ACC112 (cell line): ENCODE data around the gene NOD1.
A peak's percentile ranks its signal among the peaks of the same experiment; 100 is the strongest.

ENCODE experiments used
- H2AFZ ChIP-seq: fragments of 200-600 bp; sonication (generic); one replicate; pipeline ENCODE4 v1.6.0; 2017; ENCODE audit warnings: antibody characterized with exemption, low read length; ENCODE audit not compliant: unreplicated experiment
- H3K27ac ChIP-seq: fragments of 200-600 bp; sonication (generic); 2 replicates; pipeline ENCODE4 v1.5.1; 2014; ENCODE audit warnings: low read depth, mild to moderate bottlenecking, antibody characterized with exemption, low read length, moderate library complexity
- H3K27me3 ChIP-seq: fragments of 200-600 bp; sonication (generic); 2 replicates; pipeline ENCODE4 v1.6.1; 2014; ENCODE audit warnings: mild to moderate bottlenecking, antibody characterized with exemption, low read length, moderate library complexity, mixed read lengths; ENCODE audit not compliant: insufficient read depth
- H3K36me3 ChIP-seq: fragments of 200-600 bp; sonication (generic); 2 replicates; pipeline ENCODE4 v1.6.1; 2016; ENCODE audit warnings: mild to moderate bottlenecking, antibody characterized with exemption, low read length, moderate library complexity, mixed read lengths; ENCODE audit not compliant: insufficient read depth
- H3K4me1 ChIP-seq: fragments of 200-600 bp; sonication (generic); one replicate; pipeline ENCODE4 v1.6.1; 2016; ENCODE audit warnings: low read length, mixed read lengths; ENCODE audit not compliant: insufficient read depth, unreplicated experiment, control insufficient read depth
- H3K4me3 ChIP-seq: fragments of 200-600 bp; sonication (generic); 2 replicates; pipeline ENCODE4 v1.5.1; 2014; ENCODE audit warnings: mild to moderate bottlenecking, low read depth, low read length
- H3K79me2 ChIP-seq: fragments of 200-600 bp; sonication (generic); one replicate; pipeline ENCODE4 v1.6.0; 2016; ENCODE audit warnings: low read length; ENCODE audit not compliant: control insufficient read depth, unreplicated experiment, insufficient read depth

Gene NOD1

GRCh38 chr7:30479202-30480120, 877 bp upstream of the NOD1 start:
- peaks cover 24% of the 10 kb centered on the region for H3K79me2 ChIP-seq
- no peaks in the 10 kb centered on the region for H3K27me3 ChIP-seq
- peak overlapping the region; percentile 26 for H2AFZ ChIP-seq
- H3K4me1 ChIP-seq, result peaks cover 29% of the 10 kb centered on the region
- peak overlapping the region; percentile 86 for H3K4me3 ChIP-seq
- H3K27ac ChIP-seq, result peak overlapping the region; percentile 81
- no peaks in the 10 kb centered on the region for H3K36me3 ChIP-seq

DNA sequence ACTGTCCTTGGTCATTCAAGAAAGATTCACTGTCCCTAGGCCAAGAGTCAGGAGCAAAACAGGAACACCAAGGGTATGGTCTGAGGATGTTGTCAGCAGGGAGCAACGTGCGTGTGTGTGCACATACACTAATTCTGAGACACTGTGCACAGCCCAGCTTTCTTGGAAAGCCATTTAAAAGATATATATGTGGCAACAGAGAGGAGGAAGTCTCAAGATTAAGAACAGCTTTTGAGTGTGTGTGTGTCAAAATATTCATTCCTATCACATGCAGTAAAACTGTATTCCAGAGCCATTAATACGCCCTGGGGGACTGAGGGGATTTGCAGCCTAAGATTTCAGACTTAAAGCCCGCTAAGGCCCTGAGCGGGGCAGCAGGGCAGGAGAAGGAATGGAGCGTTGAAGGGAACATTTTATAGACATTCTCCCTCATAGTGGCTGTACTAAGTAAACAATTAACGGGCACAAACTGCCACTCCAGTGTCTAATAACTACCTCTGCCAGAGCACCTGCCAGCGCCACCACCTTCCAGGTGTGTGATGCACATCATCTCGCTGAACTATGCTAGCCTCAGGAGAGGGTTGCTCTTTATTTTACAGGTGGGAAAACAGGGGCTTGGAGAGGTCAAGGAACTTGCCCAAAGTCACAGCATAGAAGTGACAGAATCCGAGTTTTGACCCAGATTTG, 2.0 kb downstream of the NOD1 start:
- Histone ChIP-seq H3K27ac (peak overlapping the region; percentile 94; the same call in 1 of the 2 replicates), H3K27me3 (no peaks in the 10 kb centered on the region), H3K79me2 (peaks cover 47% of the 10 kb centered on the region), H3K36me3 (no peaks in the 10 kb centered on the region), H3K4me1 (peaks cover 57% of the 10 kb centered on the region), H2AFZ (no peak overlapping the region), H3K4me3 (peak overlapping the region; percentile 86)

- peaks cover 67% of the 10 kb centered on the region for H3K4me1 ChIP-seq
- no peaks in the 10 kb centered on the region for H3K36me3 ChIP-seq
- H2AFZ ChIP-seq, result no peak overlapping the region
- H3K79me2 ChIP-seq, result peaks cover 55% of the 10 kb centered on the region
- peak overlapping the region; percentile 5; the same call in 1 of the 2 replicates for H3K4me3 ChIP-seq
- peak overlapping the region; percentile 94 for H3K27ac ChIP-seq
- H3K27me3 ChIP-seq, result no peaks in the 10 kb centered on the region
Observed at GRCh38 chr7:30475580-30475979, 3.0 kb downstream of the NOD1 start.

GRCh38 chr7:30474893-30475292, 3.7 kb downstream of the NOD1 start:
- H3K27me3 ChIP-seq, result no peaks in the 10 kb centered on the region
- peaks cover 55% of the 10 kb centered on the region for H3K79me2 ChIP-seq
- peak overlapping the region; percentile 94 for H3K27ac ChIP-seq
- H3K4me1 ChIP-seq, result peaks cover 74% of the 10 kb centered on the region
- H3K4me3 ChIP-seq, result no peak overlapping the region
- H2AFZ ChIP-seq, result no peak overlapping the region
- H3K36me3 ChIP-seq, result no peaks in the 10 kb centered on the region

- no peaks in the 10 kb centered on the region for H3K27me3 ChIP-seq
- H3K27ac ChIP-seq, result peak overlapping the region; percentile 94
- H2AFZ ChIP-seq, result no peak overlapping the region
- peaks cover 78% of the 10 kb centered on the region for H3K4me1 ChIP-seq
- H3K4me3 ChIP-seq, result no peak overlapping the region
- peaks cover 55% of the 10 kb centered on the region for H3K79me2 ChIP-seq
- no peaks in the 10 kb centered on the region for H3K36me3 ChIP-seq
Observed at GRCh38 chr7:30474485-30474884, 4.1 kb downstream of the NOD1 start.

GRCh38 chr7:30473903-30474302, 4.7 kb downstream of the NOD1 start:
- Histone ChIP-seq H2AFZ (no peak overlapping the region), H3K79me2 (peaks cover 56% of the 10 kb centered on the region), H3K4me3 (no peak overlapping the region), H3K27ac (peak overlapping the region; percentile 94), H3K27me3 (no peaks in the 10 kb centered on the region), H3K4me1 (peaks cover 83% of the 10 kb centered on the region), H3K36me3 (no peaks in the 10 kb centered on the region)

DNA sequence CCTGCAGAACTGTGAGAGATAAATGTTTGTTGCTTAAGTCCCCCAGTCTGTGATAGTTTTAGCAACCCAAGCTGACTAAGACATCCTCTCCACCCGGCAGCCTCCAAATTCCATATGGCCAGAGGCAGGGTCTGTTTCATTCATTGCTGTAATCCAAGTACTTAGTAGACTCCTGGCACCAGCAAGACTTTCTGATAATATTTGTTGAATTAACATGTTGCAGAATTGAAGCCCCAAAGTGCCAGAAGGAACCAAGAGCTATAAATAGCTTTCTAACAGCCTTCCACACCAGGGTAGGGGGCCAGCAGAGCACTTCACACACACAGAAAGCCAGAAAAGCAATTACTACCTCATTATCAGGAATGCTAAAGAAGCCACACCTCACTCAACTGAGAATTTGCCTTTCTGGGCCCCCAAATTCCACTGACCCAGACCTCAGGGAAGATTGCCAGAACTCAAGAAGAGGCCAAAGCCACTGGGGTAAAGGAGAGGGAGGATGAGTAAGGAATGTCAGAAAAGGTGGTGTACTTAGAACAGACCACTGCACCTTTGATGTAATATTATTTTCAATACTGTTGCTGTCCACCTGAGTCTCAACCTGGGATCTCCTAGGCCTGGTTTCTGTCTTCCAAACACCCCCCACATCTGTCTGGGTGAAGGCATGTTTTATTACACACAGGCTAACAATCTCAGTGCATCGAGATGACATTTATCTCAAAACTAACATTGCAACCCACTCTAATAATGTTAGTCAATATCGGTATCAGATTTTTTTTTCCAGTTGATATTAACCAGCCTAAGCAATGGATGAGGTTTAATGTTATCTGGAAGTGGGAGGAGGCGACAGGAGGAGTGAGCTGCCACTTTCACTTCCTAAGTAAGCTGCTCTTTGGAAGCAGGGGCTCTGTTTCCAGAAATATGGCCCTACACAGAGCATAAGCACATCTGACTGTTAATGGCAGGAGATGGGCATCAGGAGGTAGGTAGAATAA, 5.5 kb downstream of the NOD1 start:
- H3K79me2 ChIP-seq, result peaks cover 64% of the 10 kb centered on the region
- H3K4me1 ChIP-seq, result peaks cover 91% of the 10 kb centered on the region
- peak overlapping the region; percentile 19; the same call in 1 of the 2 replicates for H3K4me3 ChIP-seq
- H3K36me3 ChIP-seq, result no peaks in the 10 kb centered on the region
- H3K27me3 ChIP-seq, result no peaks in the 10 kb centered on the region
- H3K27ac ChIP-seq, result peak overlapping the region; percentile 94
- no peak overlapping the region for H2AFZ ChIP-seq

- H3K27ac ChIP-seq, result peak overlapping the region; percentile 94
- no peaks in the 10 kb centered on the region for H3K36me3 ChIP-seq
- H3K27me3 ChIP-seq, result no peaks in the 10 kb centered on the region
- peaks cover 65% of the 10 kb centered on the region for H3K79me2 ChIP-seq
- no peak overlapping the region for H2AFZ ChIP-seq
- H3K4me1 ChIP-seq, result peaks cover 90% of the 10 kb centered on the region
- H3K4me3 ChIP-seq, result no peak overlapping the region
Observed at GRCh38 chr7:30472081-30472783, 6.4 kb downstream of the NOD1 start.

GRCh38 chr7:30471205-30471604, 7.4 kb downstream of the NOD1 start:
- Histone ChIP-seq H2AFZ (no peak overlapping the region), H3K4me3 (no peak overlapping the region), H3K27ac (peak overlapping the region; percentile 94), H3K4me1 (peaks cover 81% of the 10 kb centered on the region), H3K27me3 (no peaks in the 10 kb centered on the region), H3K79me2 (peaks cover 61% of the 10 kb centered on the region), H3K36me3 (no peaks in the 10 kb centered on the region)
